ENCODE data around the gene NAALADL1.

Gene NAALADL1, protein sequence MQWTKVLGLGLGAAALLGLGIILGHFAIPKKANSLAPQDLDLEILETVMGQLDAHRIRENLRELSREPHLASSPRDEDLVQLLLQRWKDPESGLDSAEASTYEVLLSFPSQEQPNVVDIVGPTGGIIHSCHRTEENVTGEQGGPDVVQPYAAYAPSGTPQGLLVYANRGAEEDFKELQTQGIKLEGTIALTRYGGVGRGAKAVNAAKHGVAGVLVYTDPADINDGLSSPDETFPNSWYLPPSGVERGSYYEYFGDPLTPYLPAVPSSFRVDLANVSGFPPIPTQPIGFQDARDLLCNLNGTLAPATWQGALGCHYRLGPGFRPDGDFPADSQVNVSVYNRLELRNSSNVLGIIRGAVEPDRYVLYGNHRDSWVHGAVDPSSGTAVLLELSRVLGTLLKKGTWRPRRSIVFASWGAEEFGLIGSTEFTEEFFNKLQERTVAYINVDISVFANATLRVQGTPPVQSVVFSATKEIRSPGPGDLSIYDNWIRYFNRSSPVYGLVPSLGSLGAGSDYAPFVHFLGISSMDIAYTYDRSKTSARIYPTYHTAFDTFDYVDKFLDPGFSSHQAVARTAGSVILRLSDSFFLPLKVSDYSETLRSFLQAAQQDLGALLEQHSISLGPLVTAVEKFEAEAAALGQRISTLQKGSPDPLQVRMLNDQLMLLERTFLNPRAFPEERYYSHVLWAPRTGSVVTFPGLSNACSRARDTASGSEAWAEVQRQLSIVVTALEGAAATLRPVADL

GRCh38 chr11:65058419-65059054 lies at the start of gene NAALADL1:
Gene NAALADL1, minus strand, starts transcription at chr11:65058553. Its CDS starts 32 bp downstream, at chr11:65058521.
- DNase-seq (ENCODE audit: low spot score) (no peak), FAIRE-seq (no peak)

DNA sequence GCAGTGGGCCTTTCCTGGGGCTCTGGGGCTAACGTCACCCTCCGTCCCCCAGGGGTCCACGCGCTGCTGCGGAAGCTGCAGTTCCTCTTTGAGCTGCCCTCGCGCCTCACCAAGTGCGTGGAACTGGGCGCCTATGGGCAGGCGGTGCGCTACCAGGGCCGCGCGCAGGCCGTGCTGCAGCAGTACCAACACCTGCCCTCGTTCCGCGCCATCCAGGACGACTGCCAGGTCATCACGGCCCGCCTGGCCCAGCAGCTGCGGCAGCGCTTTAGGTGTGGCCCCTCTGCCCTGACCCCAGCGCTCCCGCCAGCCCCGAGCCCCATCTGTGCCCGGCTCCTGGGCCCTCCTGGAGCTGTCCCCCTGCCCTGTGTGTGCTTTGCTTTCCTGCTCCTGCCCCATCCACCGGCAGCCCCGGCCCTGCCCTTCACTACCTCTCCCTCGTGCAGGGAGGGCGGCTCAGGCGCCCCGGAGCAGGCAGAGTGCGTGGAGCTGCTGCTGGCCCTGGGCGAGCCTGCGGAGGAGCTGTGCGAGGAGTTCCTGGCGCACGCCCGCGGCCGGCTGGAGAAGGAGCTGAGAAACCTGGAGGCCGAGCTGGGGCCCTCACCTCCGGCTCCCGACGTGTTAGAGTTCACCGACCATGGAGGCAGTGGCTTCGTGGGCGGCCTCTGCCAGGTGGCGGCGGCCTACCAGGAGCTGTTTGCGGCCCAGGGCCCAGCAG lies 49.6 kb upstream of the NAALADL1 start:
- FAIRE-seq: no peak
- no peak for DNase-seq (ENCODE audit: low spot score)

GRCh38 chr11:65107078-65107477 lies 48.7 kb upstream of the NAALADL1 start:
- DNase-seq (ENCODE audit: low spot score) (no peak), FAIRE-seq (no peak)

- DNase-seq (ENCODE audit: low spot score) (no peak), FAIRE-seq (no peak)
These were observed 46.3 kb upstream of the NAALADL1 start for GRCh38 chr11:65104628-65105027.

GRCh38 chr11:65103476-65103875 lies 45.1 kb upstream of the NAALADL1 start:
- DNase-seq (ENCODE audit: low spot score) (no peak), FAIRE-seq (no peak)

DNA sequence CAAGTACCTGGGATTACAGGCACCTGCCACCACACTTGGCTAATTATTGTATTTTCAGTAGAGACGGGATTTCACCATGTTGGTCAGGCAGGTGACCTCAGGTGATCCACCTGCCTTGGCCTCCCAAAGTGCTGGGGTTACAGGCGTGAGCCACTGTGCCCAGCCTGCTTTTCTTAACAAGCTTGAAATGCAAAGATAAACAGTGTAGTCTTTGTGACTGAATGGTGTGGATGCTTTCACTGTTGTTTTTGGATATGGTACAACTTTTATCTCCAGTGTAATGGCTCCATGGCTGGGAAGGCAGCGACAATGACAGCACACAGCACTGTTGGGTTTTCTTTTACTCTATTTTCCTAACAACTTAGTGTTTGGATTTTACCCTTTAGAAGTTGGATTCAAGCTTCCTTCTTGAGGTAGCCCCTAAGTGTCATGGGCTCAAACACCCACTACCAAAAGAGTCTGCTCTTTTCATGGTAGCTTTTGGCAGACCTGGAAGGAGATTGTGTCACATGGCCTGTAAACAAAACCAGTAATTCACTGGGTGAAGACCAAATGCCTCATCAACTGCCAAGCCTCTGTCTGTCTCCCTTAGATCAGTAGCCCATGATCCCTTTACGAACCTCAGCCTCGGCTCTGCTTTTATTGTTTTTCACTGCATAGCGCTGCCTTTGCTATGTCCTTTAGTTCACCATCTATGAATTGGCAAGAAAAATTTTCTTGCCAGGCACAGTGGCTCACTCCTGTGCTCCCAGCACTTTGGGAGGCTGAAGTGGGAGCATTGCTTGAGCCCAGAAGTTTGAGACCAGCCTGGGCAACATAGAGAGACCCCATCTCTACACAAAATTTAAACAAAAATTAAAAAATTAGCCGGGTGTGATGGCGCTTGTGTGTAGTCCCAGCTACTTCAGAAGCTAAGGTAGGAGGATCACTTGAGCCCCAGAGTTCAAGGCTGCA lies 44.1 kb upstream of the NAALADL1 start:
- DNase-seq (ENCODE audit: low spot score) (no peak), FAIRE-seq (no peak)

DNA sequence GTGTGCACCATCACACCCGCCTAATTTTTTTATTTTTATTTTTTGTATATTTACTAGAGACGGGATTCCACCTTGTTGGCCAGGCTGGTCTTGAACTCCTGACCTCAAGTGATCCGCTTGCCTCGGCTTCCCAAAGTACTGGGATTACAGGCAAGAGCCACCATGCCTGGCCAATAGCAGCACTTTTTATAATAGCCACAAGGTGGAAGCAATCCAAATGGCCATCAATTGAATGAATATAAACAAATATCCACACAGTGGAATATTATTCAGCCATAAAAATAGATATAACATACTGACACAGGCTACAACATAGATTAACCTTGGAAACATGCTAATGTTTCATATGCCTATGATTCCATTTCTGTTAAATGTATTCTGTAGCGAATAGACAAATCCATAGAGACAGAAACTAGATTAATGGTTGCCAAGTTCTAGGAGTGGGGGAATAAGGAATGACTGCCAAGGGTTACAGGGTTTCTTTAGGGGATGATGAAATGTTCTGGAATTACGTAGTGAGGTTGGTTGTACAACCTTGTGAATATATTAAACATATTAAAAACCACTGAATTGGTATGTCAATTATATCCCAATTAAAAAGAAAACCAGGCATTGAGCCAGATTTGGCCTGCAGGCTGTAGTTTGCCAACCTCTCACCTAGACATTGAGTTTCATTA lies 42.5 kb upstream of the NAALADL1 start:
- no peak for FAIRE-seq
- DNase-seq (ENCODE audit: low spot score): no peak

DNA sequence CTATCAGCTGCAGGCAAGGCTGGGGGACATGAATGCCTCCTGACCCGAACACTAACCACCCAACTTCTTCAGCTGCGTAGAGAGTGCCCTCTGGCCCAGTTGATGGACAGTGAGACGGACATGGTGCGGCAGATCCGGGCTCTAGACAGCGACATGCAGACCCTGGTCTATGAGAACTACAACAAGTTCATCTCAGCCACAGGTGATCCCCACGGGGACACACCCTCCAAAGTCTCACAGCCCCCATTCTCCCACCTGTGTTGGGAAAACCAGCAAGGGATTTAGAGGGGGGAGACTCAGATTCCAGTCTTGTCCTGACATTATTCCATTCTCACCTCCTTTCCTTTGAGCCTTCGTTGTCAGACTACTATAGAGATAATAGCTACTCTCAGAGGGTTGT lies 38.6 kb upstream of the NAALADL1 start:
- DNase-seq (ENCODE audit: low spot score) (no peak), FAIRE-seq (no peak)

- DNase-seq (ENCODE audit: low spot score): peak; percentile 71
- FAIRE-seq: no peak
These were observed 37.8 kb upstream of the NAALADL1 start, which contains the start of gene VPS51 for GRCh38 chr11:65095974-65096806. Gene VPS51, plus strand, starts transcription at chr11:65096214. Its CDS starts 37 bp downstream, at chr11:65096251.

DNA sequence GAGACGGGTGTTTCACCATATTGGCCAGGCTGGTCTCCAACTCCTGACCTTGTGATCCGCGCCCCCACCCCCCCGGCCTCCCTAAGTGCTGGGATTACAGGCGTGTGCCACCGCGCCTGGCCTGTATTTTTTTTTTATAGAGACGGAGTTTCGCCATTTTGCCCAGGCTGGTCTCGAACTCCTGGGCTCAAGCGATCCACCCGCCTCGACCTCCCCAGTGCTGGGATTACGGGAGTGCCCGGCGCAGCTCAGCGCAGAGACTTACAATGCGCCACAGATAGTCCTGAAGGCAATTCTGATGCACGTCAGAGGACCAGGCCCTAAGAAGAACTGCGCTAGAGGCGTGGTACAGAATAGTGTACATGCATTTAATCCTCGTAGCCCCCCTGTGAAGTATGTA lies 37.1 kb upstream of the NAALADL1 start:
- DNase-seq (ENCODE audit: low spot score) (no peak), FAIRE-seq (no peak)

DNA sequence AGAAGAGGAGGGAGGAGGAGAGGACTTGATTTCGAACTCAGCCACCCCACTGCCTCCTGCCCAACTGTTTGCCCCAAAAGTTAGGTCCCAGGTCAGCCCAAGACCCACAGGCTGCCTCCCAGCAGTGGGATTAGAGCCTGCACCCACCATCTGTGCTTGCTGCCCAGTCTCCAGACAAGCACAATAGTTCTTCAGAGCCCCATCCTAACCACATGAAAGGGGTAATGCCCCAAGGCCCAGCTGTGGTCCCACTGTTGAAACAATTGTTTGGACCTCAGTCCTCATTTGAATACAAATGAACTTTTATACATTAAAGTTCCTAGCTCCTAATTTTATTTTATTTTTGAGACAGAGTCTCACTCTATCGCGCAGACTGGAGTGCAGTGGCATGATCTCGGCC lies 32.3 kb upstream of the NAALADL1 start:
- DNase-seq (ENCODE audit: low spot score): no peak
- no peak for FAIRE-seq

GRCh38 chr11:65089621-65090020 lies 31.3 kb upstream of the NAALADL1 start:
- FAIRE-seq (no peak), DNase-seq (ENCODE audit: low spot score) (no peak)

GRCh38 chr11:65087827-65088226 lies 29.5 kb upstream of the NAALADL1 start:
- FAIRE-seq (no peak), DNase-seq (ENCODE audit: low spot score) (no peak)

GRCh38 chr11:65087216-65087615 lies 28.9 kb upstream of the NAALADL1 start:
- no peak for FAIRE-seq
- no peak for DNase-seq (ENCODE audit: low spot score)

DNA sequence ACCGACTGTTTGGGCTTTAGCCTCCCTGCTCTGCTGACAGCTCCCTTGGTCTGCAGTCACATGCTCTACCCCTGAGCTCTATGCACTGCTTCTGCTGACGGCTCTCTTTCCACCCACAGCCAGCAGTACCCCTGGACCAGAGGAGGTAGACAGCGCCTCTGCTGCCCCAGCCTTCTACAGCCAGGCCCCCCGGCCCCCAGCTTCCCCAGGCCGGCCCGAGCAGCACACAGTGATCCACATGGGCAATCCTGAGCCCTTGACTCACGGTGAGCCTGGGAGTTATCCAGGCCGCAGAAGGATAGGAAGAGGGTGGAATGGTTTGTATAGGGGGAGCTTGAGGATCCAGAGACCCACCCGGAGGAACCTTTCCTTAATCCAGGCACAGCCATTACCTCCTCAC lies 28.5 kb upstream of the NAALADL1 start:
- FAIRE-seq (no peak), DNase-seq (ENCODE audit: low spot score) (no peak)

DNA sequence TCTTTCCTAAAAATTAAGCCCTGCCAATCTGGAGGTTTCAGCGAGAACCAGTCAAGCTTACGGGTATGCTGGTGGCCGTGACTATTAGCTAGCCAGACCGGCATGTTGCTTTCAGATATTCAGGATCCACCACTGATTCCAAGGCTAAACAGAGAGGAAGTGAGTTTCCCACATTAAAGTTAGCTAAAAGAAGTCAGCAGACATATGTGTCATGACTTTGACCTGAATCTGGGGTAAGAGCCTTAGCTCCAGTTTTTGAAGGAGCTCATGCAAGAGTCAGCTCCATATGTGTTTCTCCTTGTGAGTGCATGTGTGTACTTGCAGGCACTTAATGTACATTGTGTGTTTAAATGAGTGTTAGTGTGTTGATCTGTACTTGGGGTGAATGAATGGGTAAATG lies 27.1 kb upstream of the NAALADL1 start:
- FAIRE-seq: no peak

DNA sequence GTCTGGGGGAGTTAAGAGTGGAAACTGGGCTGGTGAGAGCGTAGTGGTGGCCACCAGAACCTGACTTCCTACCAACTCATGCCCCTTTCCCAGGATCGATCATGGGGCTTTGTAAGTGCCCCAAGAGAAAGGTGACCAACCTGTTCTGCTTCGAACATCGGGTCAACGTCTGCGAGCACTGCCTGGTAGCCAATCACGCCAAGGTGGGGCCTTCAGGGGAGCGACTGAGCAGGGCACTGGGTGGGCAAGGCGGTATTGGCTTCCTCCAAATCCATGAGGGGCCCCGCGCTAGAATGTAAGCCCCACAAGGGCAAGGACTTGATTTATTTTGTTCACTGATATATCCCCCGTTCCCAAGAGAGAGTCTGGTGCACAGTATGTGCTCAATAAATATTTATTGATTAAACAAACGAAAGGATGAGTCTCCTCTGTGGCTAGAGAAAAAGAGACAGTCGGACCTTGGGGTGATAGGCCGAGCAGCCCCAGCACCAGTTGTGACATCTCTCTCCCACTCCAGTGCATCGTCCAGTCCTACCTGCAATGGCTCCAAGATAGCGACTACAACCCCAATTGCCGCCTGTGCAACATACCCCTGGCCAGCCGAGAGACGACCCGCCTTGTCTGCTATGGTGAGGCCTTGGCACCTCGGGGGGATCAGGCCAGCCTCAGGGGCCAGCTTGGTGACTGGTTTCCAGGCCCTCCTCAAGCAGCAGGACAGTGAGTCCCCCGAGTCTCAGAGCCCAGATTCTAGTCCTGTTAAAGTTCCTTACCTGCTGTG lies 26.4 kb upstream of the NAALADL1 start:
- FAIRE-seq: no peak

More for the DNA sequence above, 27.1 kb upstream of the NAALADL1 start:
- DNase-seq (ENCODE audit: low spot score): no peak

More for the DNA sequence above, 26.4 kb upstream of the NAALADL1 start:
- DNase-seq (ENCODE audit: low spot score): no peak

Data from RCC 7860 (cell line).